ENCODE results near the gene CSNK1A1. TPM values are rescaled to one million over a fixed set of nuclear protein-coding genes. Genes with fewer than 3 reads are reported as not detected.

The CSNK1A1 gene
- polyA plus RNA-seq, 1 of the 3 experiments (the other 2 are of a cell fraction) = 70.7 TPM

GRCh38 chr5:149584121-149584520 is 32.9 kb upstream of the CSNK1A1 start:
- H3F3A ChIP-seq (replicated peaks; ENCODE audit: insufficient read depth) = peaks cover 6% of the 10 kb centered on the region
- no peaks in the 10 kb centered on the region for H3K27me3 ChIP-seq (ENCODE audit: insufficient read depth)
- ChIA-PET CTCF (interaction anchor here (0.9 to 3.7 kb wide), 3 partner anchors 9 to 35 kb away, joined by 3 to 12 read pairs (median 3); no protein-coding TSS in a partner anchor), POLR2A (no interaction called here)
- no peak overlapping the region for H3K27ac ChIP-seq (ENCODE audit: low read depth in 2 of 2, low read length in 1 of 2)
- DNase-seq = no peak
- H3K4me2 ChIP-seq = no peak overlapping the region
- no peaks in the 10 kb centered on the region for H3K9me3 ChIP-seq
- H3K36me3 ChIP-seq (replicated peaks in 1 of 2; ENCODE audit: control insufficient read depth in 1 of 2, insufficient read depth in 2 of 2, low read length in 1 of 2) = no peaks in the 10 kb centered on the region
- H3K4me3 ChIP-seq (ENCODE audit: low read depth in 2 of 2, low read length in 1 of 2) = no peak overlapping the region
- WGBS (ENCODE audit: low lambda C conversion rate) = 93% methylated on average over 2 of the region's 2 CpGs
- peaks cover 3 to 18% of the 10 kb centered on the region in 2 experiments; a peak in 3 of 4 replicates for H3K4me1 ChIP-seq (ENCODE audit: control insufficient read depth in 1 of 2, insufficient read depth in 2 of 2, low read depth in 1 of 2, low read length in 1 of 2)
- H3K9me2 ChIP-seq = no peaks in the 10 kb centered on the region
- no peaks in the 10 kb centered on the region for H3K79me2 ChIP-seq (ENCODE audit: insufficient read depth)
- TF ChIP-seq RXRA (IDR thresholded peaks at IDR 0.05; ENCODE audit: borderline replicate concordance, low read depth) (no peak), NRF1 (IDR thresholded peaks at IDR 0.05; ENCODE audit: low read depth, low read length) (no peak), USF1 (IDR thresholded peaks at IDR 0.05; ENCODE audit: borderline replicate concordance, low read depth) (no peak), REST (IDR thresholded peaks at IDR 0.05; ENCODE audit: low read depth, low read length) (no peak), USF2 (IDR thresholded peaks at IDR 0.05; ENCODE audit: borderline replicate concordance, low read depth, low read length) (no peak), SMC3 (IDR thresholded peaks at IDR 0.05; ENCODE audit: low read depth, low read length) (no peak), MEF2A (IDR thresholded peaks at IDR 0.05; ENCODE audit: borderline replicate concordance, low read depth) (no peak), EP300 (IDR thresholded peaks at IDR 0.05; ENCODE audit: borderline replicate concordance in 1 of 2, low read depth in 1 of 2, low read length in 1 of 2) (no peak)
- H4K20me1 ChIP-seq (ENCODE audit: insufficient read depth) = no peaks in the 10 kb centered on the region
- no peak overlapping the region for H3K9ac ChIP-seq
- no peak overlapping the region for H2AFZ ChIP-seq (ENCODE audit: low read depth)

- no peak overlapping the region for H3K4me2 ChIP-seq
- CTCF ChIA-PET = interaction anchor here (0.7 to 4.0 kb wide), 6 partner anchors 8 to 216 kb away, joined by 3 to 16 read pairs (median 4); no protein-coding TSS in a partner anchor
Observed at GRCh38 chr5:149583394-149583793, 32.2 kb upstream of the CSNK1A1 start.

More at GRCh38 chr5:149583394-149583793, 32.2 kb upstream of the CSNK1A1 start:
- Histone ChIP-seq H4K20me1 (ENCODE audit: insufficient read depth) (no peaks in the 10 kb centered on the region), H3K27ac (ENCODE audit: low read depth in 2 of 2, low read length in 1 of 2) (no peak overlapping the region), H3K9me2 (no peaks in the 10 kb centered on the region), H3F3A (replicated peaks; ENCODE audit: insufficient read depth) (peaks cover 6% of the 10 kb centered on the region), H3K9me3 (no peaks in the 10 kb centered on the region), H3K4me1 (ENCODE audit: control insufficient read depth in 1 of 2, insufficient read depth in 2 of 2, low read depth in 1 of 2, low read length in 1 of 2) (peaks cover 3 to 18% of the 10 kb centered on the region in 2 experiments; a peak in 3 of 4 replicates), H3K27me3 (ENCODE audit: insufficient read depth) (no peaks in the 10 kb centered on the region), H3K36me3 (replicated peaks in 1 of 2; ENCODE audit: control insufficient read depth in 1 of 2, insufficient read depth in 2 of 2, low read length in 1 of 2) (no peaks in the 10 kb centered on the region), H3K9ac (no peak overlapping the region), H3K79me2 (ENCODE audit: insufficient read depth) (no peaks in the 10 kb centered on the region), H2AFZ (ENCODE audit: low read depth) (no peak overlapping the region), H3K4me3 (ENCODE audit: low read depth in 2 of 2, low read length in 1 of 2) (no peak overlapping the region)
- 100% methylated on average over 1 of the region's 1 CpG for WGBS (ENCODE audit: low lambda C conversion rate)
- POLR2A ChIA-PET = no interaction called here
- DNase-seq = no peak
- TF ChIP-seq TEAD4 (IDR thresholded peaks at IDR 0.05; ENCODE audit: borderline replicate concordance, insufficient read depth) (no peak), USF2 (IDR thresholded peaks at IDR 0.05; ENCODE audit: borderline replicate concordance, low read depth, low read length) (no peak), POLR2AphosphoS5 (IDR thresholded peaks at IDR 0.05; ENCODE audit: low read depth, low read length) (no peak), USF1 (IDR thresholded peaks at IDR 0.05; ENCODE audit: borderline replicate concordance, low read depth) (no peak), NFIC (IDR thresholded peaks at IDR 0.05; ENCODE audit: borderline replicate concordance) (no peak), CHD2 (IDR thresholded peaks at IDR 0.05; ENCODE audit: low read length, partially characterized antibody) (no peak), SMC3 (IDR thresholded peaks at IDR 0.05; ENCODE audit: low read depth, low read length) (no peak), MXI1 (IDR thresholded peaks at IDR 0.05; ENCODE audit: low read depth, low read length) (no peak), FOXM1 (IDR thresholded peaks at IDR 0.05; ENCODE audit: low read depth) (no peak), IRF3 (IDR thresholded peaks at IDR 0.05; ENCODE audit: low read depth, low read length) (no peak)

Measured in SK-N-SH (cell line).